GM18517 (cell line): ENCODE data around the gene IMPDH2.

Source experiments
- ATAC-seq: cut with Tn5 transposase; IDR thresholded peaks from one replicate; pipeline ENCODE4 v1.9.1; 2021; ENCODE audit warnings: mild to moderate bottlenecking, moderate library complexity; ENCODE audit not compliant: unreplicated experiment

Gene IMPDH2

DNA sequence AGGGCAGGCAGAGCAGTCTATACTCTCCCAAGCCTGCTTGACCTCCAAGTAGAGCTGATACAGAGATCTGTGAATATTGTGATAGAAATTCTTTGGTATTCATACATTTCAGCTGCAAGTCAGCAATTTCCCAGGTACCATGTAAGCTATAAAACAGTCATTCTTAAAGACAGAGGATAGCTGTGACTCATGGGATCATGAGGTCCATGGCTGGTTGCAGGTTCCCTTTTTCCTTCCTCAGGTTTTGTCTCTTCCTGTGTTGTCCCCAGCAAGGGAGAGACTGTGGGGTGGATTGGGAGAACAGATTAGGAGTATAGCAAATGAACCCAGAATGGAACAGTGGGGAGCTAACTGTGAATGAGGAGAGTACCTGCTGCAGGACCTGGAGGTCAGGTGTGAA lies 44.5 kb downstream of the IMPDH2 start:
- no peak for ATAC-seq

GRCh38 chr3:48983096-48983495 lies 46.1 kb downstream of the IMPDH2 start:
- ATAC-seq = no peak

- no peak for ATAC-seq
These were observed 46.5 kb downstream of the IMPDH2 start for GRCh38 chr3:48982686-48983085.

- no peak for ATAC-seq
These were observed 47.2 kb downstream of the IMPDH2 start for GRCh38 chr3:48982016-48982415.

GRCh38 chr3:48980295-48980694 lies 48.9 kb downstream of the IMPDH2 start:
- ATAC-seq = no peak

DNA sequence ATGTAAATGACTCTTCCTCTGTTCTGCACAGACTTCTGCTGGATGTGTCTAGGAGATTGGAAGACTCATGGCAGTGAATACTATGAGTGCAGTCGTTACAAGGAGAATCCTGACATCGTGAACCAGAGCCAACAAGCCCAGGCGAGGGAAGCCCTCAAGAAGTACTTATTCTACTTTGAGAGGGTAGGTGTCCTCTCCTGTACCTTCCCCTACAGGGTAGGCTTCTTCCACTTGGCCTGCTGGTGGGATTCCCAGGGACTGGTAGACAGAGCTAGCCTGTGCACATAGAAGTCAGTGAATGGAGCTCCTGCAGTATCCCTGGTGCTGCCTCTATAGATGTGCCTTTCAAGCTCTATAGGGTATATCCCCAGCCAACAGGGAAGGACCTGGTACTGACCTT lies 49.7 kb downstream of the IMPDH2 start:
- no peak for ATAC-seq
